ENCODE data around the gene ANKRD13C.

The ANKRD13C gene

DNA sequence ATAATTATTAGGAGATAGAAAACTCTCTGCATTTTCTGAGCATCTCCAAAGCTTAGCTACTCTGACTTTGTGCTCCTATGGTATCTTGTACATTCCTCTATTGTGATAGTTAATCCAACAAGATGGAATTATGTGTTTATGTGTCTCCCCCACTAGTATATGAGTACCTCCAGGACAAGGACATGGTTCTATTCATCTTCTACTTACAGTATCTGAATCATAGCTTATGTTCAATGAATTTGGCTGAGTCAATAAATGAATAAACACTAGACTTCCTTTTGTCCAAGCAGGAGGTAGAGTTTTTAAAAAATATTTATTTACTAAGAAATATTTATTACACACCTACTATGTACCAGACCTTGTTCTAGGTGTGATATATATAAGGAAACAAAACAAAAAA, 38.1 kb upstream of the ANKRD13C start:
- TF ChIP-seq, protein P1, sequence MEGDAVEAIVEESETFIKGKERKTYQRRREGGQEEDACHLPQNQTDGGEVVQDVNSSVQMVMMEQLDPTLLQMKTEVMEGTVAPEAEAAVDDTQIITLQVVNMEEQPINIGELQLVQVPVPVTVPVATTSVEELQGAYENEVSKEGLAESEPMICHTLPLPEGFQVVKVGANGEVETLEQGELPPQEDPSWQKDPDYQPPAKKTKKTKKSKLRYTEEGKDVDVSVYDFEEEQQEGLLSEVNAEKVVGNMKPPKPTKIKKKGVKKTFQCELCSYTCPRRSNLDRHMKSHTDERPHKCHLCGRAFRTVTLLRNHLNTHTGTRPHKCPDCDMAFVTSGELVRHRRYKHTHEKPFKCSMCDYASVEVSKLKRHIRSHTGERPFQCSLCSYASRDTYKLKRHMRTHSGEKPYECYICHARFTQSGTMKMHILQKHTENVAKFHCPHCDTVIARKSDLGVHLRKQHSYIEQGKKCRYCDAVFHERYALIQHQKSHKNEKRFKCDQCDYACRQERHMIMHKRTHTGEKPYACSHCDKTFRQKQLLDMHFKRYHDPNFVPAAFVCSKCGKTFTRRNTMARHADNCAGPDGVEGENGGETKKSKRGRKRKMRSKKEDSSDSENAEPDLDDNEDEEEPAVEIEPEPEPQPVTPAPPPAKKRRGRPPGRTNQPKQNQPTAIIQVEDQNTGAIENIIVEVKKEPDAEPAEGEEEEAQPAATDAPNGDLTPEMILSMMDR (IDR thresholded peaks at IDR 0.05; ENCODE audit: low read length): no peak
- no peak for TF ChIP-seq EZH2phosphoT487 (IDR thresholded peaks at IDR 0.05; ENCODE audit: low read length)
- TF ChIP-seq EZH2 (optimal IDR thresholded peaks at IDR 0.05; ENCODE audit: low read depth, low read length): no peak
- H3K9me3 ChIP-seq (replicated peaks; ENCODE audit: insufficient read depth, low read length): no peaks in the 10 kb centered on the region
- H3K4me1 ChIP-seq (ENCODE audit: low read length): no peaks in the 10 kb centered on the region
- no peaks in the 10 kb centered on the region for H3K27me3 ChIP-seq (replicated peaks; ENCODE audit: insufficient read depth, low read length)
- no peak overlapping the region for H3K4me2 ChIP-seq (ENCODE audit: low read depth, low read length)
- no peaks in the 10 kb centered on the region for H3K9me2 ChIP-seq (replicated peaks; ENCODE audit: insufficient read depth, low read length)
- no peak overlapping the region for H3K9ac ChIP-seq (ENCODE audit: low read length)
- no peak for DNase-seq
- H4K20me1 ChIP-seq (ENCODE audit: insufficient read depth, low read length): no peaks in the 10 kb centered on the region
- no peak overlapping the region for H3K27ac ChIP-seq (ENCODE audit: low read length)
- no peak overlapping the region for H3K4me3 ChIP-seq (ENCODE audit: low read length)
- H3K36me3 ChIP-seq (replicated peaks; ENCODE audit: insufficient read depth, low read length): no peaks in the 10 kb centered on the region
- H3K79me2 ChIP-seq (ENCODE audit: low read length): no peaks in the 10 kb centered on the region
- no peaks in the 10 kb centered on the region for H3F3A ChIP-seq (ENCODE audit: insufficient read depth, low read length)
- H2AFZ ChIP-seq (ENCODE audit: low read length): no peak overlapping the region

DNA sequence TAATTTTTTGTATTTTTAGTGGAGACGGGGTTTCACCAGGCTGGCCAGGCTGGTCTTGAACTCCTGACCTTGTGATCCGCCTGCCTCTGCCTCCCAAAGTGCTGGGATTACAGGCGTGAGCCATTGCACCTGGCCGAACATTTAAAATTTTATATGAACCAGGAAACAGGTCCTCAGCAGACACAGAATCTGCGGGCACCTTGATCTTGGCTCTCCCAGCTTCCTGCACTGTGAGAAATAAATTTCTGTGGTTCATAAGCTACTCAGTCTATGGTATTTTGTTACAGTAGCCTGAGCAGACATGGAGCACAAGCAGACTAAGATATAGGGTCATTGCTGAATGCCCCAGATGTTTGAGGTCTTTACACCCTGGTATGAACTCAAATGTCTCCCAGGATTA, 33.0 kb upstream of the ANKRD13C start:
- no peak overlapping the region for H3K27ac ChIP-seq (ENCODE audit: low read length)
- no peaks in the 10 kb centered on the region for H3K4me1 ChIP-seq (ENCODE audit: low read length)
- no peaks in the 10 kb centered on the region for H3K27me3 ChIP-seq (replicated peaks; ENCODE audit: insufficient read depth, low read length)
- H3K79me2 ChIP-seq (ENCODE audit: low read length): no peaks in the 10 kb centered on the region
- H4K20me1 ChIP-seq (ENCODE audit: insufficient read depth, low read length): no peaks in the 10 kb centered on the region
- no peaks in the 10 kb centered on the region for H3K9me2 ChIP-seq (replicated peaks; ENCODE audit: insufficient read depth, low read length)
- no peak overlapping the region for H2AFZ ChIP-seq (ENCODE audit: low read length)
- H3K9ac ChIP-seq (ENCODE audit: low read length): no peak overlapping the region
- H3K9me3 ChIP-seq (replicated peaks; ENCODE audit: insufficient read depth, low read length): no peaks in the 10 kb centered on the region
- no peaks in the 10 kb centered on the region for H3K36me3 ChIP-seq (replicated peaks; ENCODE audit: insufficient read depth, low read length)
- H3K4me2 ChIP-seq (ENCODE audit: low read depth, low read length): no peak overlapping the region
- DNase-seq: no peak
- TF ChIP-seq EZH2phosphoT487 (IDR thresholded peaks at IDR 0.05; ENCODE audit: low read length): no peak
- no peak for TF ChIP-seq EZH2 (optimal IDR thresholded peaks at IDR 0.05; ENCODE audit: low read depth, low read length)
- TF ChIP-seq, protein P1 (IDR thresholded peaks at IDR 0.05; ENCODE audit: low read length): no peak
- no peak overlapping the region for H3K4me3 ChIP-seq (ENCODE audit: low read length)
- no peaks in the 10 kb centered on the region for H3F3A ChIP-seq (ENCODE audit: insufficient read depth, low read length)

DNA sequence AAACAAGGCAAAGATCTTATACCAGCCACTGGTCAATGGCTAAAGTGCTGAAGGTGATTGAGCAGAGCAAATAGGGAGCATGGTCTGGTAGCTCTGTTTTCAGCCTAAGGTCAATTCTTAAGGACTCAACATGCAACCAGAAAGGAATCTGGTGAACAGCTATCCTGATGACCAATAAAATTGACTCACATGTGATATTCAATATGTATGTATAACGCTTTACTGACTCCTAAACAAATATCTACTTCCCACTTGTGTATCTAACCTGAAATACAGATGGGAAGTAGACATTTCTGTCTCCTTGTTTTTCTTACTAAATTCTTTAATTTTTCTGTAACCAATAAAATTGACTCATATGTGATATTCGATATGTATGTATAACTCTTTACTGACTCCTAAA, 31.6 kb upstream of the ANKRD13C start:
- Histone ChIP-seq H3K27ac (ENCODE audit: low read length) (no peak overlapping the region), H3K27me3 (replicated peaks; ENCODE audit: insufficient read depth, low read length) (no peaks in the 10 kb centered on the region), H3K9me2 (replicated peaks; ENCODE audit: insufficient read depth, low read length) (no peaks in the 10 kb centered on the region), H4K20me1 (ENCODE audit: insufficient read depth, low read length) (no peaks in the 10 kb centered on the region), H2AFZ (ENCODE audit: low read length) (no peak overlapping the region), H3K4me2 (ENCODE audit: low read depth, low read length) (no peak overlapping the region), H3K4me1 (ENCODE audit: low read length) (no peaks in the 10 kb centered on the region), H3F3A (ENCODE audit: insufficient read depth, low read length) (no peaks in the 10 kb centered on the region), H3K9ac (ENCODE audit: low read length) (no peak overlapping the region), H3K36me3 (replicated peaks; ENCODE audit: insufficient read depth, low read length) (no peaks in the 10 kb centered on the region), H3K79me2 (ENCODE audit: low read length) (no peaks in the 10 kb centered on the region), H3K4me3 (ENCODE audit: low read length) (no peak overlapping the region), H3K9me3 (replicated peaks; ENCODE audit: insufficient read depth, low read length) (no peaks in the 10 kb centered on the region)
- TF ChIP-seq, protein P1 (IDR thresholded peaks at IDR 0.05; ENCODE audit: low read length): no peak
- TF ChIP-seq EZH2 (optimal IDR thresholded peaks at IDR 0.05; ENCODE audit: low read depth, low read length): no peak
- no peak for TF ChIP-seq EZH2phosphoT487 (IDR thresholded peaks at IDR 0.05; ENCODE audit: low read length)
- DNase-seq: no peak

Measured in MM.1S (cell line).